ENCODE results near the gene STRA8. TPM values are rescaled to one million over a fixed set of nuclear protein-coding genes. Genes with fewer than 3 reads are reported as not detected.

Gene STRA8
- total RNA-seq, 1 experiment from 2014 or later: not detected

GRCh38 chr7:135210888-135211178 lies 22.8 kb upstream of the STRA8 start:
- no peak overlapping the region for H3K18ac ChIP-seq (ENCODE audit: insufficient read length, low read depth, low read length)
- H2BK15ac ChIP-seq (ENCODE audit: low read depth, low read length): no peak overlapping the region
- no peak overlapping the region for H2BK12ac ChIP-seq (ENCODE audit: insufficient read length, low read depth, low read length)
- H3K23me2 ChIP-seq (ENCODE audit: insufficient read length, low read depth, low read length, poor library complexity, severe bottlenecking): peaks cover 8% of the 10 kb centered on the region
- no peak overlapping the region for H3T11ph ChIP-seq (ENCODE audit: low read length)
- no peaks in the 10 kb centered on the region for H3K27me3 ChIP-seq (ENCODE audit: insufficient read depth, low read length)
- H3K4ac ChIP-seq (ENCODE audit: low read depth, low read length): no peak overlapping the region
- peak overlapping the region; percentile 92 to 96 for H3K4me3 Mint-ChIP-seq
- H3K9me3 ChIP-seq (ENCODE audit: control insufficient read depth, low read depth, low read length): no peaks in the 10 kb centered on the region
- H3K79me1 ChIP-seq (ENCODE audit: insufficient read depth, low read depth, low read length, poor library complexity, severe bottlenecking): no peaks in the 10 kb centered on the region
- no peak overlapping the region for H2BK120ac ChIP-seq (ENCODE audit: low read depth, low read length, poor library complexity, severe bottlenecking)
- no peak overlapping the region for H2AK5ac ChIP-seq (ENCODE audit: insufficient read length, low read length)
- H2BK5ac ChIP-seq (ENCODE audit: insufficient read length, low read length): no peak overlapping the region
- H3K4me2 ChIP-seq (ENCODE audit: insufficient read depth, insufficient read length, low read length): peak overlapping the region; percentile 85
- no peaks in the 10 kb centered on the region for H3K79me2 ChIP-seq (ENCODE audit: insufficient read depth, low read length)
- H3K27me3 Mint-ChIP-seq (ENCODE audit: low read depth): peaks cover 10% of the 10 kb centered on the region
- H3K14ac ChIP-seq (ENCODE audit: insufficient read depth, low read length): peak overlapping the region; percentile 44; the same call in 1 of the 2 replicates
- no peak for DNase-seq
- H4K8ac ChIP-seq (replicated peaks; ENCODE audit: insufficient read length, low read depth, low read length): no peak overlapping the region
- H3K27ac Mint-ChIP-seq: no peak overlapping the region
- H2AFZ ChIP-seq (ENCODE audit: low read length): no peak overlapping the region
- no peak overlapping the region for H4K91ac ChIP-seq (ENCODE audit: insufficient read length, low read depth, low read length)
- H3K9ac ChIP-seq (ENCODE audit: extremely low read depth, insufficient read length, low read length): peak overlapping the region; percentile 72
- 0 out of 2 replicates have a peak, but pooled peaks cover 2% of the 10 kb centered on the region for H3K4me1 ChIP-seq (ENCODE audit: insufficient read depth, low read length)
- no peak overlapping the region for H3K56ac ChIP-seq (ENCODE audit: insufficient read length, low read depth, low read length)
- WGBS (ENCODE audit: extremely low coverage, insufficient read length, low lambda C conversion rate): no CpG with 5 or more reads among the region's 13 CpGs
- H2BK20ac ChIP-seq (ENCODE audit: low read depth, low read length, poor library complexity, severe bottlenecking): no peak overlapping the region
- no peaks in the 10 kb centered on the region for H3K9me3 Mint-ChIP-seq
- H4K20me1 ChIP-seq (ENCODE audit: control insufficient read depth, insufficient read depth, insufficient read length): no peaks in the 10 kb centered on the region
- TF ChIP-seq CTCF (conservative IDR thresholded peaks at IDR 0.05): no peak
- peaks cover 10 to 25% of the 10 kb centered on the region in 2 experiments for H3K4me1 Mint-ChIP-seq
- H3K23ac ChIP-seq (ENCODE audit: insufficient read length, low read depth, low read length): no peak overlapping the region
- no peak overlapping the region for H3K27ac ChIP-seq (ENCODE audit: insufficient read length, low read depth, low read length)
- H4K5ac ChIP-seq (ENCODE audit: insufficient read length, low read depth, low read length): no peak overlapping the region
- H3K36me3 Mint-ChIP-seq (ENCODE audit: insufficient read depth in 1 of 3, low read depth in 3 of 3): peaks cover 0 to 3% (median 0%) of the 10 kb centered on the region in 3 experiments; a peak in 2 of 7 replicates

Data from H9 (cell line).